Keratinocyte (primary cell): ENCODE measurements around the gene LBHD1.

Experiments
- EZH2 ChIP-seq: IDR thresholded peaks from one replicate; pipeline ENCODE4 v1.6.1; 2012; ENCODE audit warnings: inconsistent platforms, mild to moderate bottlenecking, low read length, moderate library complexity
- TF ChIP-seq, protein P1 (sequence below), 3 experiments: IDR thresholded peaks in 1 of 3; conservative IDR thresholded peaks in 1 of 3; optimal IDR thresholded peaks in 1 of 3; 2 replicates in 2 of 3; 3 replicates in 1 of 3; pipeline versions ENCODE3 to v1.5.1; 2011; ENCODE audit warnings: low read length in 3 of 3, mild to moderate bottlenecking in 3 of 3, moderate library complexity in 2 of 3, control low read depth in 1 of 3, inconsistent platforms in 1 of 3; ENCODE audit not compliant: insufficient read depth in 2 of 3; ENCODE audit errors: extremely low read depth in 1 of 3

DNA sequence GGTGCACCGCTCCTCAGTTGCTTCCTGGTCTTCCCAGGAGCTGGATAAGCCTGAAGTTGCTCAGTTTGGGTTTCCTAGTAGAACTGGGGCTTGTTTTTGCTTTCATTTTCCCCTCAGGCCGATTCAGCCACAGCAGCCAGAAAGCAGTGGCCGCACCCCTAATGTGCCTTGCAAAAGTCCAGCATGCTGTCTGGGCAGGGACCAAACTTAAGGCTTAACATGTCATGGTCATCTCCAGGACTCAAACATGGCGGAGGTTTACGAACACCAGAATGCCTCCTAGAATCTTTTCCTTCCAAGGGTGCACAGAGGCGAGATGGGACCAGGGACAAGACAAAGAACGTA lies 37.9 kb upstream of the LBHD1 start:
- no peak for TF ChIP-seq EZH2
- TF ChIP-seq, protein P1, sequence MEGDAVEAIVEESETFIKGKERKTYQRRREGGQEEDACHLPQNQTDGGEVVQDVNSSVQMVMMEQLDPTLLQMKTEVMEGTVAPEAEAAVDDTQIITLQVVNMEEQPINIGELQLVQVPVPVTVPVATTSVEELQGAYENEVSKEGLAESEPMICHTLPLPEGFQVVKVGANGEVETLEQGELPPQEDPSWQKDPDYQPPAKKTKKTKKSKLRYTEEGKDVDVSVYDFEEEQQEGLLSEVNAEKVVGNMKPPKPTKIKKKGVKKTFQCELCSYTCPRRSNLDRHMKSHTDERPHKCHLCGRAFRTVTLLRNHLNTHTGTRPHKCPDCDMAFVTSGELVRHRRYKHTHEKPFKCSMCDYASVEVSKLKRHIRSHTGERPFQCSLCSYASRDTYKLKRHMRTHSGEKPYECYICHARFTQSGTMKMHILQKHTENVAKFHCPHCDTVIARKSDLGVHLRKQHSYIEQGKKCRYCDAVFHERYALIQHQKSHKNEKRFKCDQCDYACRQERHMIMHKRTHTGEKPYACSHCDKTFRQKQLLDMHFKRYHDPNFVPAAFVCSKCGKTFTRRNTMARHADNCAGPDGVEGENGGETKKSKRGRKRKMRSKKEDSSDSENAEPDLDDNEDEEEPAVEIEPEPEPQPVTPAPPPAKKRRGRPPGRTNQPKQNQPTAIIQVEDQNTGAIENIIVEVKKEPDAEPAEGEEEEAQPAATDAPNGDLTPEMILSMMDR (optimal IDR thresholded peaks at IDR 0.05 in 1 of 3, IDR thresholded peaks at IDR 0.05 in 1 of 3, conservative IDR thresholded peaks at IDR 0.05 in 1 of 3; ENCODE audit: extremely low read depth in 1 of 3, insufficient read depth in 2 of 3, low read length in 3 of 3): no peak
